Measurements from ENCODE around the gene PLCB4. TPM values are rescaled to one million over a fixed set of nuclear protein-coding genes. Genes with fewer than 3 reads are reported as not detected.

Gene PLCB4
- total RNA-seq, 1 donor from 2014 or later = 53.3 TPM

- no peak overlapping the region for H3K27ac Mint-ChIP-seq (ENCODE audit: unreplicated experiment)
- no peaks in the 10 kb centered on the region for H3K27me3 Mint-ChIP-seq (ENCODE audit: low read depth)
- H3K9me3 Mint-ChIP-seq = no peaks in the 10 kb centered on the region
- no peak for TF ChIP-seq CTCF (conservative IDR thresholded peaks at IDR 0.05)
- H3K4me1 Mint-ChIP-seq = peaks cover 59% of the 10 kb centered on the region
- DNase-seq (ENCODE audit: low read depth, low spot score) = no peak
- H3K36me3 Mint-ChIP-seq (ENCODE audit: low read depth) = no peaks in the 10 kb centered on the region
- peak overlapping the region; percentile 93 for H3K4me3 Mint-ChIP-seq
Measured at GRCh38 chr20:9070304-9070703, 1.4 kb downstream of the PLCB4 start.

- peaks cover 52% of the 10 kb centered on the region for H3K4me1 Mint-ChIP-seq
- DNase-seq (ENCODE audit: low read depth, low spot score) = no peak
- H3K4me3 Mint-ChIP-seq = peak overlapping the region; percentile 93
- no peaks in the 10 kb centered on the region for H3K9me3 Mint-ChIP-seq
- H3K27ac Mint-ChIP-seq (ENCODE audit: unreplicated experiment) = peak overlapping the region; percentile 44
- H3K27me3 Mint-ChIP-seq (ENCODE audit: low read depth) = no peaks in the 10 kb centered on the region
- no peaks in the 10 kb centered on the region for H3K36me3 Mint-ChIP-seq (ENCODE audit: low read depth)
- no peak for TF ChIP-seq CTCF (conservative IDR thresholded peaks at IDR 0.05)
Measured at GRCh38 chr20:9071976-9072726, 3.3 kb downstream of the PLCB4 start.

GRCh38 chr20:9072861-9073500 is 4.1 kb downstream of the PLCB4 start:
- peaks cover 53% of the 10 kb centered on the region for H3K4me1 Mint-ChIP-seq
- no peak for TF ChIP-seq CTCF (conservative IDR thresholded peaks at IDR 0.05)
- H3K4me3 Mint-ChIP-seq = peak overlapping the region; percentile 93
- DNase-seq (ENCODE audit: low read depth, low spot score) = no peak
- no peaks in the 10 kb centered on the region for H3K36me3 Mint-ChIP-seq (ENCODE audit: low read depth)
- H3K27ac Mint-ChIP-seq (ENCODE audit: unreplicated experiment) = peak overlapping the region; percentile 60
- H3K27me3 Mint-ChIP-seq (ENCODE audit: low read depth) = no peaks in the 10 kb centered on the region
- H3K9me3 Mint-ChIP-seq = no peaks in the 10 kb centered on the region

- no peak for TF ChIP-seq CTCF (conservative IDR thresholded peaks at IDR 0.05)
- DNase-seq (ENCODE audit: low read depth, low spot score) = no peak
- H3K4me1 Mint-ChIP-seq = peaks cover 51% of the 10 kb centered on the region
- H3K36me3 Mint-ChIP-seq (ENCODE audit: low read depth) = no peaks in the 10 kb centered on the region
- no peak overlapping the region for H3K4me3 Mint-ChIP-seq
- H3K27ac Mint-ChIP-seq (ENCODE audit: unreplicated experiment) = no peak overlapping the region
- H3K9me3 Mint-ChIP-seq = no peaks in the 10 kb centered on the region
- H3K27me3 Mint-ChIP-seq (ENCODE audit: low read depth) = no peaks in the 10 kb centered on the region
Measured at GRCh38 chr20:9075264-9076095, 6.6 kb downstream of the PLCB4 start.

- Mint-ChIP-seq H3K4me3 (no peak overlapping the region), H3K36me3 (ENCODE audit: low read depth) (no peaks in the 10 kb centered on the region), H3K9me3 (no peaks in the 10 kb centered on the region), H3K4me1 (peaks cover 55% of the 10 kb centered on the region), H3K27me3 (ENCODE audit: low read depth) (no peaks in the 10 kb centered on the region), H3K27ac (ENCODE audit: unreplicated experiment) (no peak overlapping the region)
- no peak for TF ChIP-seq CTCF (conservative IDR thresholded peaks at IDR 0.05)
- no peak for DNase-seq (ENCODE audit: low read depth, low spot score)
Measured at GRCh38 chr20:9076440-9076839, 7.6 kb downstream of the PLCB4 start.

Data from neural crest cell (in vitro differentiated cells).